ENCODE measurements around the gene RTN4RL1. TPM values are rescaled to one million over a fixed set of nuclear protein-coding genes. Genes with fewer than 3 reads are reported as not detected.

The RTN4RL1 gene
- total and polyA plus RNA-seq, 4 experiments from 2014 or later = 0.27 to 2.0 (median 0.39) TPM

DNA sequence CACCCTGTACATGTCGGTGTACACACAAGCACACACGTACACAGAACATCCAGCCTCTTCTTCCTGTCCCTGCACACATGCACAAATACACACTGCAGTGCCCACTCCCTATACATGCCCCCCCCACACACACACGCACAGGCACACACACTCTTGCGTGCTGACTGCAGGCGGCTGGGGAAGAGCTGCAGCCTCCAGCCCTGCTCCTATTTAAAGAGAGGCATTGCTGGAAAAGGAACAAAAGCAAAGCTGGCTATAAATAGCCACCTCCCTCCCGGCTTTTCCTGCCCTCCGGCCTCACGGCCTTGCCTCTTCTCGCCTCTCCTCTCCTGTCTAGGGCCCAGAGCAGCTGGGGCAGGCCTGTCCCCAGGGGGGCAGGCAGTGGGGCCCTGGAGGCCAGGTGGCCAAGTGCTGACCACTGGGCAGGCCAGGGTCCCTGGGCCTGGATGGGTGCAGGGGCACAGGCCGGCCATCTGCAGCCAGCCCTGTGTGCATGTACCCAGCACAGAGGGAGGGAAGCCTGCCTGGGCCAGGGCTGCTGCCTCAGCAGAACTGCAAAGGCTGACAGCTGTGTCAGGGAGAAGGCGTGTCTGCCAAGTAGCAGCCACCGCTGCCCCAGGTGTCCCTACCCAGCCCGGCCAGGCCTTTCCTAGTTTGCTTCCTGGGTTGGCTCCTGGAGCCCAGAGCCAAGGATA is 25.4 kb downstream of the RTN4RL1 start:
- peaks cover 4% of the 10 kb centered on the region for H3K27me3 ChIP-seq (ENCODE audit: insufficient read depth, low read length)
- no peak overlapping the region for H3K4me3 ChIP-seq (ENCODE audit: low read length in 2 of 2)
- CTCF ChIA-PET (ENCODE audit: partially characterized antibody) = no interaction called here
- DNase-seq = no peak
- peaks cover 16% of the 10 kb centered on the region in 2 donors for H3K27me3 Mint-ChIP-seq
- no peak overlapping the region for H3K27ac ChIP-seq (ENCODE audit: low read depth, low read length)
- POLR2A ChIA-PET (ENCODE audit: partially characterized antibody) = no interaction called here
- peak overlapping the region in 7 of 8 donors; percentile 25 to 71 (median 61) for H3K4me3 Mint-ChIP-seq
- no peaks in the 10 kb centered on the region for H3K36me3 Mint-ChIP-seq
- H3K27ac Mint-ChIP-seq = peak overlapping the region in 1 of 7 donors; percentile 31
- H3K9me3 Mint-ChIP-seq = peaks cover 0 to 4% (median 0%) of the 10 kb centered on the region in 8 donors
- no peaks in the 10 kb centered on the region for H3K9me3 ChIP-seq (ENCODE audit: control insufficient read depth in 1 of 2, low read length in 2 of 2)
- H3K4me1 ChIP-seq (ENCODE audit: insufficient read depth, low read length) = no peaks in the 10 kb centered on the region
- no peaks in the 10 kb centered on the region for H3K36me3 ChIP-seq (ENCODE audit: insufficient read depth, low read length)
- intact Hi-C loops (cut with micrococcal nuclease) = no loop called here
- peaks cover 4 to 11% (median 7%) of the 10 kb centered on the region in 4 donors for H3K4me1 Mint-ChIP-seq

DNA sequence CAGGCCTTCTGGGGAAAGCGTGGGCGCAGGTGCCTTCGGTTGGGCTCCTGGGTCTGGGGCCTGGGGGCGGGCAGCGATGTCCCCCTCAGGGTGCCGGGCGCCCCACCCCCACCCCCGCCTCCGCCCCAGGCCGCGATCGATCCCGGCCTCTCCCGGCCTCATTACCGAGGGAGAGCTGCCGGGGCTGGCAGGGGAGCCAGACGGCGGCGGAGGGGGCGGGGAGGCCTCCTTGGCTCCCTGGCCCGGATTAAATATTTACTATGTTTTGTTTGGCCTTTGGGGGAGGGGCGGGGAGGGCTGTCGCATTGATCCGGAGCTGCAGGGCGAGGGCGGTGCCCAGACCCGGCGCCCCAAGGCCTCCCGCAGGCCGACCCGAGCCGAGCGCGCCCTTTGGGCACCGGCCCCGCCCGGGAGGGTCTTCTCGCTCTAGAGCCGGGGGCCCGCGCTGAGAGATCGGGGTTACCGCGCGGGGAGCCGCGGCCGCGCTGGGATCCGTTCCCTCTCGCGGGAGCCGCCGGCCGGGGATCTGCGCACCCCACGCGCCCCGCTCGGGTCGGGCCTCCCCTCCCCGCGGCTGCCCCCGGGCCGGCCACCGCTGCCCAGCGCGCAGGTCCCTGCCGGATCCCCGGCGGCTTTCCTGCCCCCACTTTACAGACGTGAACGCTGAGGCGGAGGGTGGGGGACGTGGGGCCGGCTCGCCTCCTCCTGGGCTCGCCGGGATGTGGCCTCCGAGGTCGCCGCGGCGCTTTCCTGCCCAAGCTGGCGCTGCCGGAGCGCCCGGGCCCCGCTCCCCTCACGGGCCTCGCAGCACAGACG is 27.0 kb downstream of the RTN4RL1 start:
- intact Hi-C loops (cut with micrococcal nuclease) = no loop called here
- peak in 1 of 5 donors; percentile 16 for DNase-seq
- no peak overlapping the region for H3K27ac ChIP-seq (ENCODE audit: low read depth, low read length)
- POLR2A ChIA-PET (ENCODE audit: partially characterized antibody) = no interaction called here
- Mint-ChIP-seq H3K4me3 (no peak overlapping the region), H3K4me1 (peaks cover 4 to 11% (median 7%) of the 10 kb centered on the region in 4 donors), H3K9me3 (peaks cover 0 to 4% (median 0%) of the 10 kb centered on the region in 8 donors), H3K27ac (no peak overlapping the region), H3K36me3 (no peaks in the 10 kb centered on the region), H3K27me3 (peaks cover 16% of the 10 kb centered on the region in 2 donors)
- CTCF ChIA-PET (ENCODE audit: partially characterized antibody) = no interaction called here
- H3K4me3 ChIP-seq (ENCODE audit: low read length in 2 of 2) = no peak overlapping the region
- H3K27me3 ChIP-seq (ENCODE audit: insufficient read depth, low read length) = peaks cover 4% of the 10 kb centered on the region
- H3K9me3 ChIP-seq (ENCODE audit: control insufficient read depth in 1 of 2, low read length in 2 of 2) = no peaks in the 10 kb centered on the region
- no peaks in the 10 kb centered on the region for H3K4me1 ChIP-seq (ENCODE audit: insufficient read depth, low read length)
- H3K36me3 ChIP-seq (ENCODE audit: insufficient read depth, low read length) = no peaks in the 10 kb centered on the region

DNA sequence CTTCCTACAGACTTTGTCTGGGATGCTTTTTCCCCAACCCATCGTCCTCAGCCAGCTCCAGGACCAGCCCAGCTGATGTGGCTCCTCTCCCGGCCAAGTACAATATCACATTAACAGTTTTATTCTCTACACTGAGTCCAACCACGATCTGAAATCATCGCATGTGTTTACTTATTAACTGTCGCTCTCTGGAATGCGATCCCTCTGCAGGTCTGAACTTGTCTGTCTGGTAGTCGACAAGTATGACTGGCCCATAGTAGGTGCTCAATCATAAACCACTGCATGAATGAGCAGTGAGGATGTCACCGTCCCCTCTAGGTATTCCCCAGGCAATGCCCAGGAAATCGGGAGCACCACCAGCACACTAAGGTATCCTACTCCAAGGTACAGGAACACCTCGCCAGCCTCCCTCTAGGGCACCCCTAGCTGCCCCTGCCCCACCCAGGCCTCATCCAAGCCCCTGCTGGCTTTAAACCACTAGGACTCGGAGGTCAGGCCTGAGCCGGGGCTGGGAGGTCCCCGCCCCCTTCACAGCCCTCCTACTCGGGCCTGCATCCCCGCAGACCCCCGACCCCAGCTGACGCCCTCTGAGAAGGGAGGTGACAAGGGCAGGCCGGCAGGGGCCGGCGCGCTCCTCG is 27.7 kb downstream of the RTN4RL1 start:
- no peak for DNase-seq
- H3K27ac Mint-ChIP-seq = no peak overlapping the region
- H3K27ac ChIP-seq (ENCODE audit: low read depth, low read length) = no peak overlapping the region
- H3K4me1 Mint-ChIP-seq = peaks cover 4 to 11% (median 7%) of the 10 kb centered on the region in 4 donors
- intact Hi-C loops (cut with micrococcal nuclease) = no loop called here
- peaks cover 16% of the 10 kb centered on the region in 2 donors for H3K27me3 Mint-ChIP-seq
- POLR2A ChIA-PET (ENCODE audit: partially characterized antibody) = no interaction called here
- peaks cover 0 to 4% (median 0%) of the 10 kb centered on the region in 8 donors for H3K9me3 Mint-ChIP-seq
- peaks cover 4% of the 10 kb centered on the region for H3K27me3 ChIP-seq (ENCODE audit: insufficient read depth, low read length)
- no peaks in the 10 kb centered on the region for H3K36me3 ChIP-seq (ENCODE audit: insufficient read depth, low read length)
- H3K4me1 ChIP-seq (ENCODE audit: insufficient read depth, low read length) = no peaks in the 10 kb centered on the region
- H3K36me3 Mint-ChIP-seq = no peaks in the 10 kb centered on the region
- no peaks in the 10 kb centered on the region for H3K9me3 ChIP-seq (ENCODE audit: control insufficient read depth in 1 of 2, low read length in 2 of 2)
- CTCF ChIA-PET (ENCODE audit: partially characterized antibody) = no interaction called here
- H3K4me3 ChIP-seq (ENCODE audit: low read length in 2 of 2) = no peak overlapping the region
- H3K4me3 Mint-ChIP-seq = peak overlapping the region in 6 of 8 donors; percentile 5 to 59 (median 17)

DNA sequence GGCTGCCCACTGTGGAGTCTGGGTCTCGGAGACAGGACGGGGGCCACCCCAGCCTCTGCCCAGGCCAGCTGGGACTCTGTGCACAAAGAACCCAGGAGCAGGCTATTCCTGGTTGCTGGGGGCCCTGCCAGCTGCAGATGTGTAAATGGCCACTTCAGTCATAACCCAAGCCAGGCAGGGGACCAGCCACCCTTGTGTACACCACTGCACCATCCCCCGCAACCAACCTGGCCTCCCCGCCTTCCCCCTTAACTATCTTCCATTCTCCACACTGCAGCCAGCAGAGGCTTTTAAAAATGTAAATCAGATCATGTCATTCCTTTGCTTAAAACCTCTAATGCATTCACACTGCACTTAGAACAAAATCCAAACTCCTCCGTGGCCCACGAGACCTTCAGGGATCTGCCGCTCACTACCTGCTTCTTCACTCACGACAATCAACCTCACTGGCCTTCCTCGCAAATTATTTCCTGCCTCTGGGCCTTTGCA is 28.3 kb downstream of the RTN4RL1 start:
- no peak for DNase-seq
- ChIA-PET POLR2A (ENCODE audit: partially characterized antibody) (no interaction called here), CTCF (ENCODE audit: partially characterized antibody) (no interaction called here)
- Histone ChIP-seq H3K27ac (ENCODE audit: low read depth, low read length) (no peak overlapping the region), H3K36me3 (ENCODE audit: insufficient read depth, low read length) (no peaks in the 10 kb centered on the region), H3K9me3 (ENCODE audit: control insufficient read depth in 1 of 2, low read length in 2 of 2) (no peaks in the 10 kb centered on the region), H3K4me3 (ENCODE audit: low read length in 2 of 2) (no peak overlapping the region), H3K27me3 (ENCODE audit: insufficient read depth, low read length) (peaks cover 4% of the 10 kb centered on the region), H3K4me1 (ENCODE audit: insufficient read depth, low read length) (no peaks in the 10 kb centered on the region)
- Mint-ChIP-seq H3K27me3 (peaks cover 16% of the 10 kb centered on the region in 2 donors), H3K9me3 (peaks cover 0 to 4% (median 0%) of the 10 kb centered on the region in 8 donors), H3K4me3 (peak overlapping the region in 4 of 8 donors; percentile 5 to 40 (median 17)), H3K4me1 (peaks cover 4 to 11% (median 7%) of the 10 kb centered on the region in 4 donors), H3K36me3 (no peaks in the 10 kb centered on the region), H3K27ac (no peak overlapping the region)
- intact Hi-C loops (cut with micrococcal nuclease) = no loop called here

- no peak overlapping the region for H3K27ac Mint-ChIP-seq
- ChIA-PET POLR2A (ENCODE audit: partially characterized antibody) (no interaction called here), CTCF (ENCODE audit: partially characterized antibody) (no interaction called here)
- peaks cover 16% of the 10 kb centered on the region in 2 donors for H3K27me3 Mint-ChIP-seq
- peaks cover 0 to 4% (median 0%) of the 10 kb centered on the region in 8 donors for H3K9me3 Mint-ChIP-seq
- H3K4me1 ChIP-seq (ENCODE audit: insufficient read depth, low read length) = no peaks in the 10 kb centered on the region
- no peak overlapping the region for H3K4me3 Mint-ChIP-seq
- intact Hi-C loops (cut with micrococcal nuclease) = no loop called here
- no peak overlapping the region for H3K4me3 ChIP-seq (ENCODE audit: low read length in 2 of 2)
- peaks cover 4% of the 10 kb centered on the region for H3K27me3 ChIP-seq (ENCODE audit: insufficient read depth, low read length)
- H3K9me3 ChIP-seq (ENCODE audit: control insufficient read depth in 1 of 2, low read length in 2 of 2) = no peaks in the 10 kb centered on the region
- H3K36me3 Mint-ChIP-seq = no peaks in the 10 kb centered on the region
- DNase-seq = no peak
- H3K36me3 ChIP-seq (ENCODE audit: insufficient read depth, low read length) = no peaks in the 10 kb centered on the region
- H3K4me1 Mint-ChIP-seq = peaks cover 4 to 11% (median 7%) of the 10 kb centered on the region in 4 donors
- H3K27ac ChIP-seq (ENCODE audit: low read depth, low read length) = no peak overlapping the region
Observed at GRCh38 chr17:1995907-1996799, 29.0 kb downstream of the RTN4RL1 start.

DNA sequence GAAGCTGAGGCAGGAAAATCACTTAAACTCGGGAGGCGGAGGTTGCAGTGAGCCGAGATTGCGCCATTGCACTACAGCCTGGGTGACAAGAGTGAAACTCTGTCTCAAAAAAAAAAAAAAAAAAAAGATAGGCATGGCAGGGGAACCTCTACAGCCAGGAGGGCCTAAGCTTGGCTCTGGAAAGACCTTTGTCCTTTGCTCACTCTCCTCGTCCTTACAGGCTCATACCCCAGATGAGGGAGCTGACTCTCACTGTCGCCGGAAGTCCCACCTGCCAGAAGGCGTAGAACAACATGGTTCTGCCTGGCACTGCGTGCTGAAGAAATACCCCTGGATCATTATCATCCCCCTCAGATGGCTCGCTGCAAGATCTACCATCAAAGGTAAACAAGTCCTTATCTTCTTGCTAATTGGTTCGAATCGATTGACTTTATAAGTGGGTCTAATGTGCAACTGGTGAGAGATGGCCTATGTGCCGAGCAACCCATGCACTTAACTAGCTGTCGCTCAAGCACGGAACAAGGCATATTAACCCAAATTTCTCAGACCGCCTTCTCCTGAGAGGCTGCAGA is 29.7 kb downstream of the RTN4RL1 start:
- Histone ChIP-seq H3K27me3 (ENCODE audit: insufficient read depth, low read length) (peaks cover 4% of the 10 kb centered on the region), H3K27ac (ENCODE audit: low read depth, low read length) (no peak overlapping the region), H3K4me1 (ENCODE audit: insufficient read depth, low read length) (no peaks in the 10 kb centered on the region), H3K4me3 (ENCODE audit: low read length in 2 of 2) (no peak overlapping the region), H3K9me3 (ENCODE audit: control insufficient read depth in 1 of 2, low read length in 2 of 2) (no peaks in the 10 kb centered on the region), H3K36me3 (ENCODE audit: insufficient read depth, low read length) (no peaks in the 10 kb centered on the region)
- peaks cover 16 to 18% of the 10 kb centered on the region in 2 donors for H3K27me3 Mint-ChIP-seq
- ChIA-PET POLR2A (ENCODE audit: partially characterized antibody) (no interaction called here), CTCF (ENCODE audit: partially characterized antibody) (no interaction called here)
- intact Hi-C loops (cut with micrococcal nuclease) = no loop called here
- H3K27ac Mint-ChIP-seq = no peak overlapping the region
- H3K4me3 Mint-ChIP-seq = no peak overlapping the region
- no peaks in the 10 kb centered on the region for H3K36me3 Mint-ChIP-seq
- H3K9me3 Mint-ChIP-seq = peaks cover 0 to 5% (median 0%) of the 10 kb centered on the region in 8 donors
- peaks cover 4 to 11% (median 7%) of the 10 kb centered on the region in 4 donors for H3K4me1 Mint-ChIP-seq
- no peak for DNase-seq

Measured in CD4-positive, alpha-beta memory T cell (primary cell).